Body of pancreas (tissue), 4 donors: ENCODE results near the gene EXOC3L2.

Experiments used
- POLR2A ChIP-seq, 3 donors: fragments of 450-650 bp; IDR thresholded peaks; one replicate each; pipeline ENCODE4 v1.6.1; 2016; ENCODE audit warnings: antibody characterized with exemption in 3 of 3, mild to moderate bottlenecking in 2 of 3
- TF ChIP-seq, protein P1 (sequence below), 7 experiments: fragments of 450-650 bp in 4 of 7; fragments of 200-600 bp in 3 of 7; sonication (generic) in 3 of 7; IDR thresholded peaks; one replicate each; pipeline ENCODE4 v1.5.1; 2016 to 2019; ENCODE audit warnings: antibody characterized with exemption in 7 of 7

DNA sequence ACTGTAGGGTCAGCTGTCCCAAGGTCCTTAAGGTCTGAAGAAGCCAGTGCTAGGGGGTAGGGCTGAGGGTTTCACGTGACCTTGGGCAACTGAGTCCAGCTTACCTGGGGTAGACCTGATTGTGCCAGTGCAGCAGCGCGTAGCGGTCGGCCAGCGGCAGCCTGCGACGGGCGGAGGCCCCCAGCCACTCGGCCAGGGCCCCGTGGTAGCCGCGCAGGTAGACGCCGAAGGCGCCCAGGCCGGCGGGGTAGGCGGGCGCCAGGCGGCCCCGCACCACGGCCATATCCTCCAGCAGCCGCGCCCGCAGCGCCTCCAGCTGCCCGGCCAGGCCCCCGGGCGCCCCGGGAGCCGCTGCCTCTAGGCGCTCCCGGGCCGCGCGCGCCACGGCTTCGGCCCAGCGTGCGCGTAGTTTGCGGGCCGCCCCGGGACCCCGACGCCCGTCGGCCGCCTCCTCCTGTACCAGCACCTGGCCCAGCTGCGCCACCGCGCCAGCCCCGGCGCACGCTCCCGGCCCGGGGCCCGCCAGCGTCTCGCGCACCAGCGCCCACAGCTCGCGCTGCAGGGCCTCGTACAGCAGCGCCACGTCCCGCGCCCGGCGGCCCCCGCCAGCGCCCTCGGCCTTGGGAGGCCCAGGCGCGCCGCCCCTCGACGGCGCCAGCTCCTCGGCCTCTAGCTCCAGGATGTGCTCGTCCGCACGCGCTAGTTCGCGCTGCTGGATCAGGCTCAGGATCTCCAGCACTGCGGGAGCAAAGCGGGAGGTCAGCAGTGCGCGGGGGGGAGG lies 10.9 kb downstream of the EXOC3L2 start:
- TF ChIP-seq, protein P1, sequence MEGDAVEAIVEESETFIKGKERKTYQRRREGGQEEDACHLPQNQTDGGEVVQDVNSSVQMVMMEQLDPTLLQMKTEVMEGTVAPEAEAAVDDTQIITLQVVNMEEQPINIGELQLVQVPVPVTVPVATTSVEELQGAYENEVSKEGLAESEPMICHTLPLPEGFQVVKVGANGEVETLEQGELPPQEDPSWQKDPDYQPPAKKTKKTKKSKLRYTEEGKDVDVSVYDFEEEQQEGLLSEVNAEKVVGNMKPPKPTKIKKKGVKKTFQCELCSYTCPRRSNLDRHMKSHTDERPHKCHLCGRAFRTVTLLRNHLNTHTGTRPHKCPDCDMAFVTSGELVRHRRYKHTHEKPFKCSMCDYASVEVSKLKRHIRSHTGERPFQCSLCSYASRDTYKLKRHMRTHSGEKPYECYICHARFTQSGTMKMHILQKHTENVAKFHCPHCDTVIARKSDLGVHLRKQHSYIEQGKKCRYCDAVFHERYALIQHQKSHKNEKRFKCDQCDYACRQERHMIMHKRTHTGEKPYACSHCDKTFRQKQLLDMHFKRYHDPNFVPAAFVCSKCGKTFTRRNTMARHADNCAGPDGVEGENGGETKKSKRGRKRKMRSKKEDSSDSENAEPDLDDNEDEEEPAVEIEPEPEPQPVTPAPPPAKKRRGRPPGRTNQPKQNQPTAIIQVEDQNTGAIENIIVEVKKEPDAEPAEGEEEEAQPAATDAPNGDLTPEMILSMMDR (IDR thresholded peaks at IDR 0.05): no peak
- no peak for TF ChIP-seq POLR2A (IDR thresholded peaks at IDR 0.05)
